Psoas muscle (tissue), 8 donors: ENCODE measurements around the gene DNAH10. TPM values are rescaled to one million over a fixed set of nuclear protein-coding genes. Genes with fewer than 3 reads are reported as not detected.

Experiments used
- ATAC-seq, 4 donors: fragments of 200-7000 bp; cut with Tn5 transposase; one replicate each; pipeline ENCODE4 v1.9.1; 2020; ENCODE audit warnings: moderate library complexity in 3 of 4, mild to moderate bottlenecking in 2 of 4
- DNase-seq, 2 donors: peaks; one replicate each; pipeline ENCODE4 v3.0.0-alpha.2; 2020
- H3K27ac ChIP-seq: fragments of 200-600 bp; one replicate; pipeline ENCODE4 v1.8.0; 2022
- H3K27me3 ChIP-seq, 3 donors: fragments of 200-600 bp in 1 of 3; one replicate each; pipeline versions ENCODE4 v1.6.1 to v1.8.0; 2013 to 2022; ENCODE audit warnings: low read length in 2 of 3, mild to moderate bottlenecking in 2 of 3, moderate library complexity in 1 of 3; ENCODE audit not compliant: insufficient read depth in 3 of 3
- H3K36me3 ChIP-seq, 2 donors: fragments of 200-600 bp in 1 of 2; one replicate each; pipeline versions ENCODE4 v1.6.1 to v1.8.0; 2013 to 2022; ENCODE audit warnings: low read depth in 1 of 2, mild to moderate bottlenecking in 1 of 2, moderate library complexity in 1 of 2; ENCODE audit not compliant: insufficient read depth in 1 of 2
- H3K4me1 ChIP-seq: fragments of 200-600 bp; one replicate; pipeline ENCODE4 v1.8.0; 2022
- H3K4me3 ChIP-seq: fragments of 200-600 bp; one replicate; pipeline ENCODE4 v1.8.0; 2022; ENCODE audit warnings: mild to moderate bottlenecking
- H3K9me3 ChIP-seq: fragments of 200-600 bp; one replicate; pipeline ENCODE4 v1.8.0; 2022
- CTCF ChIP-seq: fragments of 200-600 bp; IDR thresholded peaks from one replicate; pipeline ENCODE4 v1.8.0; 2022; ENCODE audit warnings: antibody characterized with exemption
- WGBS, 3 donors: extraction: QIAGEN DNeasy Blood & Tissue Kit; methylation state at CpG; one replicate each; pipeline versions ENCODE4 v1.1.6 to v1.1.7; 2013; 5-methylcytosine and 5-hydroxymethylcytosine counted together
- intact Hi-C, 2 donors: fragments of 100-400 bp; cut with DNase I; formaldehyde crosslinking; loops; one replicate each; pipeline versions ENCODE4 v1.11.0 to v1.14.2; 2022
- polyA plus RNA-seq, 3 donors: library from polyadenylated mRNA; stranded (reverse); fragments of 200-250 nt; gene quantifications; one replicate each; pipeline ENCODE4 v1.2.3, GENCODE V29; 2013
- total RNA-seq, 4 donors: library from RNA; stranded (reverse); fragmentation: NEBNext Ultra II Directional in 2 of 4; extraction: Animal tissue kit (Norgen Biotek cat#: 25700) in 2 of 4; gene quantifications; one replicate each; pipeline versions ENCODE4 v1.2.1 to v1.2.4, GENCODE V29; 2021 to 2023
- donor health status: healthy with polysubstance abuse.
- donor health status: DM: no; HTN: no; CAD: no; lungs with moderate emphysema.
- donor health status: Bipolar disorder and iron deficiency.
- donor health status: healthy.
- donor health status: DM: yes; HTN: yes; CAD: no.
- donor health status: DM: no; HTN: no; CAD: no.
- donor health status: DM: no; HTN: no; CAD: no.
- donor health status: DM: yes; HTN: yes; CAD: no.

Gene DNAH10
- total and polyA plus RNA-seq, 7 donors = 0.01 to 0.84 (median 0.24) TPM; not detected in 1

GRCh38 chr12:123807002-123807401, 44.9 kb downstream of the DNAH10 start:
- no peak for DNase-seq
- WGBS, 3 donors = 91 to 92% (median 92%) methylated on average over 4 of the region's 4 CpGs
- Histone ChIP-seq H3K4me3 (no peak overlapping the region), H3K4me1 (no peaks in the 10 kb centered on the region), H3K27ac (no peak overlapping the region), H3K9me3 (no peaks in the 10 kb centered on the region), H3K36me3 (no peaks in the 10 kb centered on the region), H3K27me3 (no peaks in the 10 kb centered on the region)
- no peak for TF ChIP-seq CTCF
- no peak for ATAC-seq
- intact Hi-C loops = no loop called here

- Histone ChIP-seq H3K36me3 (no peaks in the 10 kb centered on the region), H3K27me3 (no peaks in the 10 kb centered on the region), H3K9me3 (no peaks in the 10 kb centered on the region), H3K4me1 (no peaks in the 10 kb centered on the region), H3K4me3 (no peak overlapping the region), H3K27ac (no peak overlapping the region)
- no peak for TF ChIP-seq CTCF
- DNase-seq (no peak), ATAC-seq (no peak)
- 2 to 15% (median 8%) methylated on average over 2 of the region's 2 CpGs for WGBS, 3 donors
- intact Hi-C loops = no loop called here
Measured at GRCh38 chr12:123807670-123808069, 45.6 kb downstream of the DNAH10 start.

- intact Hi-C loops = no loop called here
- Histone ChIP-seq H3K36me3 (no peaks in the 10 kb centered on the region), H3K27me3 (no peaks in the 10 kb centered on the region), H3K9me3 (no peaks in the 10 kb centered on the region), H3K4me1 (no peaks in the 10 kb centered on the region), H3K4me3 (no peak overlapping the region), H3K27ac (no peak overlapping the region)
- DNase-seq = no peak
- no peak for TF ChIP-seq CTCF
- no peak for ATAC-seq
- WGBS, 3 donors = 48 to 62% (median 51%) methylated on average over 4 of the region's 4 CpGs
Measured at GRCh38 chr12:123808167-123808566, 46.1 kb downstream of the DNAH10 start.

GRCh38 chr12:123813349-123813748, 51.2 kb downstream of the DNAH10 start:
- Histone ChIP-seq H3K27me3 (peaks cover 0 to 2% (median 0%) of the 10 kb centered on the region in 3 donors), H3K9me3 (peaks cover 21% of the 10 kb centered on the region), H3K4me1 (no peaks in the 10 kb centered on the region), H3K36me3 (no peaks in the 10 kb centered on the region), H3K4me3 (no peak overlapping the region), H3K27ac (no peak overlapping the region)
- no peak for DNase-seq
- intact Hi-C loops = no loop called here
- no peak for ATAC-seq
- WGBS, 3 donors = 57 to 64% (median 57%) methylated on average over 7 of the region's 7 CpGs
- no peak for TF ChIP-seq CTCF

- H3K27ac ChIP-seq = no peak overlapping the region
- 50 to 54% (median 52%) methylated on average over 2 of the region's 2 CpGs for WGBS, 3 donors
- no peak for ATAC-seq
- DNase-seq = no peak
- intact Hi-C loops = no loop called here
- no peak for TF ChIP-seq CTCF
- no peaks in the 10 kb centered on the region for H3K36me3 ChIP-seq
- no peak overlapping the region for H3K4me3 ChIP-seq
- peaks cover 21% of the 10 kb centered on the region for H3K9me3 ChIP-seq
- H3K27me3 ChIP-seq = peaks cover 0 to 2% (median 0%) of the 10 kb centered on the region in 3 donors
- no peaks in the 10 kb centered on the region for H3K4me1 ChIP-seq
Measured at GRCh38 chr12:123815968-123816367, 53.9 kb downstream of the DNAH10 start.
